GM23338 (cell line): ENCODE measurements around the gene NMRK2.

Source experiments
- CREB1 ChIP-seq: fragments of 250-450 bp; sonication (Bioruptor Pico); IDR thresholded peaks from 2 replicates; pipeline ENCODE4 v1.5.0; 2020; ENCODE audit warnings: low read depth, mild to moderate bottlenecking, moderate library complexity
- EZH2 ChIP-seq: fragments of 200-600 bp; sonication (generic); IDR thresholded peaks from one replicate; pipeline ENCODE4 v1.8.0; 2017; ENCODE audit warnings: antibody characterized with exemption, mild to moderate bottlenecking, low read depth; ENCODE audit not compliant: unreplicated experiment
- EZH2phosphoT487 ChIP-seq: fragments of 200-600 bp; sonication (generic); IDR thresholded peaks from one replicate; pipeline ENCODE4 v1.8.1; 2018; ENCODE audit warnings: antibody characterized with exemption; ENCODE audit not compliant: unreplicated experiment
- POLR2AphosphoS5 ChIP-seq: IDR thresholded peaks from 2 replicates; pipeline ENCODE4 v1.6.1; 2016; ENCODE audit warnings: antibody characterized with exemption, low read depth
- STAT1 ChIP-seq: IDR thresholded peaks from one replicate; pipeline ENCODE4 v1.6.1; 2016; ENCODE audit warnings: antibody characterized with exemption; ENCODE audit not compliant: unreplicated experiment
- TF ChIP-seq, protein P1 (sequence below), 2 experiments: fragments of 200-600 bp in 1 of 2; sonication (generic) in 1 of 2; conservative IDR thresholded peaks; 2 replicates each; pipeline versions ENCODE4 v1.5.1 to v1.6.1; 2016 to 2017; ENCODE audit warnings: antibody characterized with exemption in 2 of 2, low read depth in 2 of 2, mild to moderate bottlenecking in 2 of 2, moderate library complexity in 1 of 2
- TF ChIP-seq, protein P2 (sequence below): IDR thresholded peaks from one replicate; pipeline ENCODE4 v1.6.1; 2018; ENCODE audit warnings: antibody characterized with exemption; ENCODE audit not compliant: unreplicated experiment

DNA sequence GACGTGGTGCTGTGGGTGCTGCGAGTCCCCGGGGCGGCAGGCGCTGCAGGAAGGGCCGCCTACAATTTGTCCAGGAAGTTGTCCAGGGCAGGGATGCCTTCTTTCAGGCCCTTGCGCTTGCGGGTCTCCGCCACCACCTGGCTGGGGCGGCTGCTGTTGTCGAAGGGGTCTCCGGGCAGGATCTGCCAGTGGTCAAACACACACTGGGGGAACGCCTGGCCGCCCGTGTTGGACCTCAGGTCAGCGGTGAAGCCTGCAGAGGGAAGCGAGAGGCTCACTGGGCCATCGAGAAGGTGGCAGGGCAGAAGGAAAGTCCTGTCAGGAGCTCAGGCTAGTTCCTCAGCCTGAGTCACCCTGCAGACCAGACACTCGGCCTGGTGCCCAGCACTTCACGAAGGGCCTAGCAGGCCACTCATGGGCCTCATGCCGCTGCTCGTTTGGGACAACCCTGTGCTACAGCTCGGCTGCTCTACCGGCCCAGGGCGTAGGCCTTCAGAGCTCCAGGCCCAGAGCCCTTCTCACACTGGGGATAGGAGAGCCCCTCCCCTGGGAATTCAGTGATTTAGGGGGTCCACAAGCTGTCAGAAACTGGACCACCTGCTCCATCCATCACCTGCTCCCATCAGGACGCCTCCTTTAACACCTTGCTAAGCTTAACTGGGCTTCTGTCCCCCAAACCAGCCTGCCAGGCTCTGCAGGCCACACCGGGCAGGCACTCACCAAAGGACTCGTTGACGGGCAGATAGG is 43.8 kb downstream of the NMRK2 start:
- TF ChIP-seq, protein P1, sequence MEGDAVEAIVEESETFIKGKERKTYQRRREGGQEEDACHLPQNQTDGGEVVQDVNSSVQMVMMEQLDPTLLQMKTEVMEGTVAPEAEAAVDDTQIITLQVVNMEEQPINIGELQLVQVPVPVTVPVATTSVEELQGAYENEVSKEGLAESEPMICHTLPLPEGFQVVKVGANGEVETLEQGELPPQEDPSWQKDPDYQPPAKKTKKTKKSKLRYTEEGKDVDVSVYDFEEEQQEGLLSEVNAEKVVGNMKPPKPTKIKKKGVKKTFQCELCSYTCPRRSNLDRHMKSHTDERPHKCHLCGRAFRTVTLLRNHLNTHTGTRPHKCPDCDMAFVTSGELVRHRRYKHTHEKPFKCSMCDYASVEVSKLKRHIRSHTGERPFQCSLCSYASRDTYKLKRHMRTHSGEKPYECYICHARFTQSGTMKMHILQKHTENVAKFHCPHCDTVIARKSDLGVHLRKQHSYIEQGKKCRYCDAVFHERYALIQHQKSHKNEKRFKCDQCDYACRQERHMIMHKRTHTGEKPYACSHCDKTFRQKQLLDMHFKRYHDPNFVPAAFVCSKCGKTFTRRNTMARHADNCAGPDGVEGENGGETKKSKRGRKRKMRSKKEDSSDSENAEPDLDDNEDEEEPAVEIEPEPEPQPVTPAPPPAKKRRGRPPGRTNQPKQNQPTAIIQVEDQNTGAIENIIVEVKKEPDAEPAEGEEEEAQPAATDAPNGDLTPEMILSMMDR (conservative IDR thresholded peaks at IDR 0.05; ENCODE audit: low read depth in 2 of 2): no peak
- TF ChIP-seq POLR2AphosphoS5 (no peak; the same call in 1 of the 2 replicates), EZH2phosphoT487 (no peak), CREB1 (CRISPR knock-in tag) (no peak), EZH2 (no peak), STAT1 (no peak)
- TF ChIP-seq, protein P2, sequence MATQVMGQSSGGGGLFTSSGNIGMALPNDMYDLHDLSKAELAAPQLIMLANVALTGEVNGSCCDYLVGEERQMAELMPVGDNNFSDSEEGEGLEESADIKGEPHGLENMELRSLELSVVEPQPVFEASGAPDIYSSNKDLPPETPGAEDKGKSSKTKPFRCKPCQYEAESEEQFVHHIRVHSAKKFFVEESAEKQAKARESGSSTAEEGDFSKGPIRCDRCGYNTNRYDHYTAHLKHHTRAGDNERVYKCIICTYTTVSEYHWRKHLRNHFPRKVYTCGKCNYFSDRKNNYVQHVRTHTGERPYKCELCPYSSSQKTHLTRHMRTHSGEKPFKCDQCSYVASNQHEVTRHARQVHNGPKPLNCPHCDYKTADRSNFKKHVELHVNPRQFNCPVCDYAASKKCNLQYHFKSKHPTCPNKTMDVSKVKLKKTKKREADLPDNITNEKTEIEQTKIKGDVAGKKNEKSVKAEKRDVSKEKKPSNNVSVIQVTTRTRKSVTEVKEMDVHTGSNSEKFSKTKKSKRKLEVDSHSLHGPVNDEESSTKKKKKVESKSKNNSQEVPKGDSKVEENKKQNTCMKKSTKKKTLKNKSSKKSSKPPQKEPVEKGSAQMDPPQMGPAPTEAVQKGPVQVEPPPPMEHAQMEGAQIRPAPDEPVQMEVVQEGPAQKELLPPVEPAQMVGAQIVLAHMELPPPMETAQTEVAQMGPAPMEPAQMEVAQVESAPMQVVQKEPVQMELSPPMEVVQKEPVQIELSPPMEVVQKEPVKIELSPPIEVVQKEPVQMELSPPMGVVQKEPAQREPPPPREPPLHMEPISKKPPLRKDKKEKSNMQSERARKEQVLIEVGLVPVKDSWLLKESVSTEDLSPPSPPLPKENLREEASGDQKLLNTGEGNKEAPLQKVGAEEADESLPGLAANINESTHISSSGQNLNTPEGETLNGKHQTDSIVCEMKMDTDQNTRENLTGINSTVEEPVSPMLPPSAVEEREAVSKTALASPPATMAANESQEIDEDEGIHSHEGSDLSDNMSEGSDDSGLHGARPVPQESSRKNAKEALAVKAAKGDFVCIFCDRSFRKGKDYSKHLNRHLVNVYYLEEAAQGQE: no peak
